HK-2 (cell line): Measurements from ENCODE around the gene FRMD6.

Experiments
- DNase-seq: peaks from one replicate; pipeline ENCODE4 v3.0.0-alpha.2; 2018; ENCODE audit not compliant: unreplicated experiment

FRMD6 gene

DNA sequence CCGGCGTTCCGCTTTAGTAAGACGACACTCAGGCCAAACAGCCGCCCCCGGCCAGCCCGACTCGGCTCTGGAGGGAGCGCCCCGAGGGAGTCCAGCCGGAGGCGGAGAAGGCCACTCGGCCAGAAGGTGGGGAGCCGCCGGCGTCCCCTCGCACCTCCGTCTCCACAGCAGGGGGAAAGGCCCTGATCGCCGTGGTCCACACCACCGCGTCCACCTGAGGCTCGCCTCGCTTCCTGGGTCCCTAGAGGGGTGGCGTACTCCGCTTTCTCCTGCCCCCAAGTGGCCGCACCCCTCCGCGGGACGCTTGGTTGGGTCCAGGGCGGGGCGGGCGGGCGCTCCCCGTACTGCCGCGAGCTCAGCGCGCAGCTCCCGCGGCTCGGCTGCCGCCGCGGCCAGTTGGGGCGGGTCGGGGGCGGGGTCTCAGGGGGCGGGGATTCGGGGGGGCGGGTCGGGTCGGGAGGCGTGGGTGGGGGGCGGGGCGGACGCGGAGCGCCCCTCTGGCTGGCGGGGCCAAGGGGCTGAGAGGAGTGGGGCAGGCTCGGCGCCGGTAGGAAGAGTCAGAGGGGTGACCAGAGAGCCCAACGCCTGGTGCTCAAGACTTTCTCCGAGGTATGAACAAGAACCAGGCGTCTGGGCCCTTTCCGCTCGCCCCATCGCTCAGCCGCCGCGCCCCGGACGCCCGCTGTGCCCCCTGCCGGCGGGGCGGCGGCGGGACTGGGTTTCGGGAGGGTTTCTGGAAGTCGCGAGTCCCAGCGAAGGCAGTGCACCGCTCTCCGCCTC, at the start of gene FRMD6:
Gene FRMD6, plus strand, starts transcription at position 523 of the 780 bp plus-strand sequence. CDS start 37,927 bp downstream, outside the sequence.
- DNase-seq: peak; percentile 92

DNA sequence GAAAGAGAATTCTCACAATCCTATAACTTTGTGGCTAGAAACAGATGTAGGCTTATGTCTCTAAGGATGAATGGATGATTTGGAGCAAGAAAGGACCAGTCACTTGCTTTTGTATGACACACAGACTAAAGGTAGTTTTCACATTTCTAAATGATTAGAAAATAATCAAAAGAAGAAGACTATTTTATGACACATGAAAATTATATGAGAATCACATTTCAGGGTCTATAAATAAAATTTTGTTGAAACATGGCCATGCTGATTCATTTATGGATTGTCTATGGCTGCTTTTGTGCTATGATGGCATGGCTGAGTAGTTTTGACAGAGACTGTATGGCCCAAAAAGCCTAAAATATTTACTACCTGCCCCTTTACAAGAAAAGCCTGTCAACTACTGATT, 49.4 kb upstream of the FRMD6 start:
- DNase-seq: no peak

DNA sequence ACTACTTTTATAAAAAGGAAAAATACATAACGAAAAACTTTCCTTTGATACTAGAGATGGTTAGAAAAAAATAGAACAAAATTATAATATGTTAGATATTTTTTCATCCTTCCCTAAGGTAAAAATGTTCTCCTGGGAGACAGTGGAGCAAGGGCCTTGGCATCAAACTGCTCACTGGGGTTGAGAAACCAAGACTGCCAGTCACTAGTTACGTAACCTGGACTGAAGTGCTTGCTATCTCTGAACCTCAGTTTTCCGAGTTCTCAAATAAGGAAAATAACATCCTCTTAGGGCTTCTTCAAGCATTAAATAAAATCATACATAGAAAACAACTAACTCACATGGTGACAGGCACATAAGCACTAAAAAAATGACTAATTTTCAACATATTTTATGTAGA, 48.2 kb upstream of the FRMD6 start:
- DNase-seq: no peak

- no peak for DNase-seq
These were observed 47.6 kb upstream of the FRMD6 start for GRCh38 chr14:51604073-51604472.

DNA sequence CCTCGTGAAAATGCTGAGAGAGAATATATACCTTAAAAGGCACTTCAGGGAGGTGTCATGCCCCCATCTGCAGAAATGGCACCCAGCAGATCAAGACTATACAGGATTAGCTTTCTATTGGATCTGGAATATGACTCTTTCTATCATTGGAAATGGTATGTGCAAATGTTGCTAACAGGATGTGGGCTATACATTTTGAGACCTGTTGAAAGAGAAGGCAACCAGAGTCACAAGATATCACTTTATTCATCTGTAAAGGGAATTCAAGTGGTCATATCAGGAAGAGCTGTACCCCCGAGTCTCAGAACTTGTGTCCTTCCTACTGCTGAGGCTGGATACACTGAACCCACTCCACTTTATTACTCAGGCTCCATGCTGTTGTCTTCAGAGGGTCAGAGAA, 46.1 kb upstream of the FRMD6 start:
- no peak for DNase-seq

DNA sequence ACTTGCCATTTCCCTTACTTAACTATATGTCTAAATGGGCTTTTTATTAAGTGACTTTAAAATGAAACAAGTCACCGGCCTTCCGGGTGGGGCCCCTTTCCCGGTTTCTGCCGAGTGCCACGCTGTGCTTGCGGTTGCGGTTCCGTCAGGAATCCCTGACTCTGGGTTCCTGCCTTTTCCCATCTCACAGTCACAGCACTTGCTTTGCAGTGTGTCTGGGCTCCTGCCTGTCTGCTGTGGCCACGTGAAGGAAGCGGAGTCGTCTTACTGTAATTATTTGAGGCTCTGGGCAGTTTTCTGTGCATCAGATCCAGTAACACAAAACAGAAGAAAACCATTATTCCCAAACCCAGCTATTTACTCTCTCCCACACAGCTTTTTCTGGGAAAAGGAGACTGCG, 44.0 kb upstream of the FRMD6 start:
- DNase-seq: no peak

GRCh38 chr14:51609251-51609954, 42.3 kb upstream of the FRMD6 start:
- DNase-seq: no peak

DNA sequence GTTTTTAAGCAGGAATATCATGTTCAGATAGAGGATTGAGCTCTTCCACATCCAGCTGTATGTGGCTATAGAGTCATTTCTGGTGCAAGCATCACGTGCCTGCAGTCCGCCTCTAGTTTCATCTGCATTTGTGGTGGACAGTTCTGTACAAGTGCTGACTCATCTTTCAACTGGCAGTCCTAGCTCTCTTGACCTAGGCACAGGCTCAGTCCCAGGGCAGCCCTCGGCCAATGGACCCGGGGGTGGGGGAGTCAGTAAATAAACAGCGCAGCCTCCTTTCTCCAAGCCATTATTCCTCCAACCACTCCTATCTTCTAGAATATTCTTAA, 41.8 kb upstream of the FRMD6 start:
- no peak for DNase-seq

- DNase-seq: no peak
These were observed 40.9 kb upstream of the FRMD6 start for GRCh38 chr14:51610771-51611170.

GRCh38 chr14:51612449-51612848, 39.3 kb upstream of the FRMD6 start:
- DNase-seq: no peak

DNA sequence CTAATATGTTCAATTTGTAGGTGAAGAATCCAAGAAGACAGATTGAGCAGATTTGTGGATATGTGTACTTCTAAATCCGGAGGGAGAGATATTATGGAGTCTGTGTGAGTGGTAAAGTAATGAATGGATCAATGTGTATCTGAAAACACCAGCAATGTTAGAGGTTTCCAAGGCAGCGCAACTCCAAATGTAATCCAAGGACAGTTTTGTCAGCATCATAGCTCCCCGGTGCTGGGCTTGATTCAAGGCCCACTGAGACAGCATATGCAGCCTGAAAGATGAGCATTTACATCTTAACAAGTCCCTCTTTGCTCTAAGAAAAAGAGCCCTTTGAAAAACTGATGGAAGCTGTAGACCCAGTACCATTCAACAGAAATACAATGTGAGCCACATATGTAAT, 38.3 kb upstream of the FRMD6 start:
- DNase-seq: no peak

GRCh38 chr14:51614707-51615106, 37.0 kb upstream of the FRMD6 start:
- no peak for DNase-seq

DNA sequence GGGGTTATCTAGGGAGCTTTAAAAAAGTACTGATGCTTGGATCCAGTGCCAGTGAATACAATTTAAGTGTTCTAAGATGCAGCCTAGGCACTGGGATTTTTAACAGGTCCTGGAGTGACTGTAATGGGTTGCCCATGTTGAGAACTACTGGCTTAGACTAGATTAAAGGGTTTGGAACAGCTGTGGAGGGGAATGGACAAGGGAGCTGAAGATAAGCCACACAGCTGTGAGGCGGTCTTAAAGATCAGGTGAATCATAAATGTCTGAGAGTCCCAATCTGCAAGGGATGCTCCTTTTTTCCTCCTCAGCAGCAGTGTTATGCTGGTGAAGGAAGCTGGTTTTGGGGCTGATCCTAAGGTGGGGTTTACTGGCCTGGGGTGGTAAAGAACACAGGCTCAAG, 35.5 kb upstream of the FRMD6 start:
- no peak for DNase-seq

DNA sequence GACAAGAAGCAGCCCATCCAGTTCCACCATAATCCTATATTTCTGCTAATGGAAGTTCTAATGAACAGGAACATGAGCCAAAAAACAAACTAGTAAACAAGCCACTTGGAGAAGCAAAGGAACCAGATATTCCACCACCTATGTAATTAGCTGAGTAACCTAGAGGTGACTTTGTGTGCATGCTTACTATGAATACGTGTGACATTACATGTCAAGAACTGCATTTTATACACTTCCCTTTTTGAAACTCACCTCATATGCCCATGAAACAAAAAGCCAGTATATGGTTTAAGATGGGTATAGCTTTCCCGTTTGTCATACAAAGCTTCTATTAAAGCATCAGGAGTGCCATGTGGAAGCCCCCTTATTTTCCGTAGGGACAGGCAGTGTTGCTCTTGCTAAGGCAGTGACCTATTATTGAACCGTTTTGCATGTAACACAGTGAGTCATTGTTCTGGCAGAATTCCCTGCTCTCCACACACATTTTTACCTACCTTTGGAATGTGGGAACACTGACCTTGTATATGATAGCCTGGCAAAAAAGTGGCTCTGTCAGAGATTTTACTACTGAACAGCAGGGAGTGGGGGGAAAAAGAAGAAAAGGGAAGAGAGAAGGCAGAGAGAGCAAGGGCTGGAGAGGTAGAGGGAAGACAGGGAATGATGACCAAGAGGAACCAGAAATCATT, 34.8 kb upstream of the FRMD6 start:
- DNase-seq: peak; percentile 51

GRCh38 chr14:51619561-51619960, 32.1 kb upstream of the FRMD6 start:
- DNase-seq: no peak

GRCh38 chr14:51620056-51620455, 31.7 kb upstream of the FRMD6 start:
- no peak for DNase-seq

DNA sequence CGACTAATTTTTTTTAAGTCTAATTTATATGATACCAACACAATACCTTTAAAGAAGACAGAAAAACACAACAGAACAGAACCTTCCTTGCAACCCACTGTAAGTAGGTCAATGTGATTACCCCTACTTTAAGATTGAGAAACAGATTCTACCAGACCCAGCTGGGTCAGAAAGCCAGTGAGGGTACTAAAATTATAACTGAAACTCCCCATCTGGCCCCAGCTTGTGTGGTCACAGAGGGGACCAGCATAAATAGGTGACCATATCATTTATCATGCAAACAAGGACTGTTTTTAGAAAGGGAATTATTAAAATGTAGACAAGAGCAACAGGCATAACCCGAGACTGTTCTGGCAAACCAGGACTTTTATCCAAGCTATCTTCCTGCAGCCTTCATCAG, 30.1 kb upstream of the FRMD6 start:
- DNase-seq: no peak

GRCh38 chr14:51622376-51622775, 29.3 kb upstream of the FRMD6 start:
- DNase-seq: no peak

DNA sequence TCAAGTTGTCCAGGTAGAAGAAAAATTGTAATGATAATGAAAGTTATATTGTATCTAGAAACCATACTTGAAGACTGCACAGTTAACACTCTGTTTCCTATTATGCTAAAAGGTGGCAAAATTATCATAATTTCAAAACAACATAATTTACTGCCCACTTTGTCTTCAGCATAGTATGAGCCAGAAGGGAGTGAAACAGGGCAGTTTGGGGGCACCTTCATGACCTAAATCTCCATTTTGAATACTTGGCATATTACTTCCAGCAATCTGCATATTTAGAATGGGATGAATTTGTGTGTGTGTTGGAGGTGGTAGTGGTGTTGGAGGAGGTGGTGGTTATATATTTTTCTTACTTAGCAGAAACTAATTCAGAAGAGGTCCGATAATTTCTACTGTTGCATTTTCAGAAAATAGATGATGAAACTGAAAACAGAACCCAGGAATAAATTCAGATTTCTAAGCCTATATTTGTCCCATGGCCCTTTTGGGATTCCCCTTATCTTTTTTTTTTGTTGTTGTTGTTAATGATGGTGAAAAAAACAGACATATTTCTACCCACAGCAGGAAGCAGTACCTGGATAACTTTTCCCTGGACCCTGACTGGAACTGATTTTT, 26.6 kb upstream of the FRMD6 start:
- DNase-seq: no peak

DNA sequence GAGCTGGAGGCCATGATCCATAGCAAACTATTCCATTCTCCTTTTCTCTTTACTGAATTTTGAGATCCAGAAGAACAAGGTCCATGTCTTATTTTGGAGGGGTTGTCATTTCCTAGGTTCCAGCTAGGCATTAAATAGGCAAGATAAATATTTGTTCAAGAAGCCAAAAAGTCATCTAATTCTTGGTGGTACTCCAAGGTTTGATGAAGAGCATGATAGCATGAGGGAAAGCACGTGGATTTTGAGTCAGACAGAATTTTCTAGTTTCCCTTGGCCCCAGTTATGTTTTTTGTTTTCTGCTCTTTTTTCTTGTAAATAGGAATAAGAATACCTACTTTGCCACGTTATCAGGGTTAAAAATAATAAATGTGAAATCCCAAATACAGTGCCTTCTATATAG, 25.5 kb upstream of the FRMD6 start:
- no peak for DNase-seq

GRCh38 chr14:51626788-51627187, 24.9 kb upstream of the FRMD6 start:
- no peak for DNase-seq

DNA sequence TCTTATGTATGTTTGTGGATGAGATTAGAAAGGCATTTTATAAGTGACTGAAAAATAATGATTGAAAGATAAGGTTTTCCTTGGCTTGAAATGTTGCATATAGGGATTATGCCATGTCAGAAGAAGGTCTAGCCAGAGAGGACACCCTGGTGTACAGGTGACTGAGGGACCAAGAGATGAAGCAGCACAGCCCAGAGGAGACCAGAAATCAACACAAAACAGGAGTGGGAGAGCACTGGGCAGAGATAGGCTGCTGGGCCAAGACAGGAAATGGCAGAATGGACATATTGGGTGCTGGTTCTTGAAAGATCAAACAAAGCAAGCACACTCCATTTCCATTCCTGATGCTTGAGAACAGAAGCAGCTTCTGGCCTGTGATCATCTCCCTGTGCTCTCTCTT, 24.4 kb upstream of the FRMD6 start:
- DNase-seq: no peak

- DNase-seq: no peak
These were observed 23.5 kb upstream of the FRMD6 start for GRCh38 chr14:51628238-51628637.
